PC-9 (cell line): Measurements from ENCODE around the gene RPL7A. TPM values are rescaled to one million over a fixed set of nuclear protein-coding genes. Genes with fewer than 3 reads are reported as not detected.

Experiments
- BruUV-seq: library from RNA; stranded (reverse); fragments of 400-500 nt; replicated peaks from 2 replicates; lab custom pipeline; 2021; lab: Mats Ljungman, UMichigan
- CTCF ChIA-PET: fragments of 300-600 bp; sonication (Branson Sonifier 250); formaldehyde crosslinking; loops from one replicate; lab custom pipeline; 2022; ENCODE audit warnings: antibody characterized with exemption; lab: Charles Lee
- POLR2A ChIA-PET: fragments of 300-600 bp; sonication (Branson Sonifier 250); formaldehyde crosslinking; loops from one replicate; lab custom pipeline; 2022; ENCODE audit warnings: antibody characterized with exemption; ENCODE audit not compliant: unreplicated experiment; lab: Charles Lee
- DNase-seq, 2 experiments: peaks; one replicate each; pipeline versions ENCODE4 v3.0.0 to v3.0.0-alpha.2; 2015 to 2022; ENCODE audit warnings: mixed read lengths in 1 of 2
- H2AFZ ChIP-seq: fragments of 200-600 bp; sonication (generic); 2 replicates; pipeline ENCODE4 v1.8.1; 2017; ENCODE audit warnings: antibody characterized with exemption
- H3F3A ChIP-seq: fragments of 200-600 bp; sonication (generic); 2 replicates; pipeline ENCODE4 v1.8.1; 2017; ENCODE audit warnings: antibody characterized with exemption, mild to moderate bottlenecking, low read depth; ENCODE audit not compliant: insufficient read depth
- H3K27ac ChIP-seq: fragments of 200-600 bp; sonication (generic); 2 replicates; pipeline ENCODE4 v1.6.1; 2016; ENCODE audit warnings: mixed run types
- H3K27me3 ChIP-seq: fragments of 200-600 bp; sonication (generic); 2 replicates; pipeline ENCODE4 v1.6.1; 2016; ENCODE audit warnings: low read depth, mixed run types; ENCODE audit not compliant: insufficient read depth
- H3K36me3 ChIP-seq: fragments of 200-600 bp; sonication (generic); 2 replicates; pipeline ENCODE4 v1.6.1; 2016; ENCODE audit warnings: low read depth, mixed run types
- H3K4me1 ChIP-seq: fragments of 200-600 bp; sonication (generic); replicated peaks from 2 replicates; pipeline ENCODE4 v1.6.1; 2016; ENCODE audit warnings: mixed run types; ENCODE audit not compliant: insufficient read depth
- H3K4me2 ChIP-seq: fragments of 200-600 bp; sonication (generic); 2 replicates; pipeline ENCODE4 v1.6.1; 2017; ENCODE audit warnings: mixed run types
- H3K4me3 ChIP-seq: fragments of 200-600 bp; sonication (generic); 2 replicates; pipeline ENCODE4 v1.6.1; 2016; ENCODE audit warnings: mixed run types
- H3K79me2 ChIP-seq: fragments of 200-600 bp; sonication (generic); 2 replicates; pipeline ENCODE4 v1.6.1; 2017; ENCODE audit warnings: low read depth, mixed run types
- H3K9me2 ChIP-seq: fragments of 200-600 bp; sonication (generic); 2 replicates; pipeline ENCODE4 v1.8.1; 2017; ENCODE audit warnings: mild to moderate bottlenecking; ENCODE audit not compliant: insufficient read depth
- H3K9me3 ChIP-seq: fragments of 200-600 bp; sonication (generic); 2 replicates; pipeline ENCODE4 v1.8.1; 2016; ENCODE audit warnings: low read depth; ENCODE audit not compliant: insufficient read depth
- H4K20me1 ChIP-seq: fragments of 200-600 bp; sonication (generic); 2 replicates; pipeline ENCODE4 v1.8.1; 2017; ENCODE audit not compliant: insufficient read depth
- EZH2 ChIP-seq: fragments of 200-600 bp; sonication (generic); IDR thresholded peaks from 2 replicates; pipeline ENCODE4 v1.8.0; 2017; ENCODE audit warnings: antibody characterized with exemption, low read depth
- intact Hi-C: fragments of 100-400 bp; cut with micrococcal nuclease; formaldehyde crosslinking; loops from one replicate; pipeline ENCODE4 v1.10.0; 2022; ENCODE audit not compliant: unreplicated experiment
- total RNA-seq: library from RNA; stranded (reverse); gene quantifications from 2 replicates; pipeline ENCODE4 v1.2.3, GENCODE V29; 2021
- TF ChIP-seq, protein P1 (sequence below): fragments of 200-600 bp; sonication (generic); conservative IDR thresholded peaks from 2 replicates; pipeline ENCODE4 v1.6.1; 2017; ENCODE audit warnings: mixed run types, antibody characterized with exemption, mild to moderate bottlenecking, moderate library complexity

Gene RPL7A
- total RNA-seq, 1 experiment from 2014 or later: 2,381 TPM

DNA sequence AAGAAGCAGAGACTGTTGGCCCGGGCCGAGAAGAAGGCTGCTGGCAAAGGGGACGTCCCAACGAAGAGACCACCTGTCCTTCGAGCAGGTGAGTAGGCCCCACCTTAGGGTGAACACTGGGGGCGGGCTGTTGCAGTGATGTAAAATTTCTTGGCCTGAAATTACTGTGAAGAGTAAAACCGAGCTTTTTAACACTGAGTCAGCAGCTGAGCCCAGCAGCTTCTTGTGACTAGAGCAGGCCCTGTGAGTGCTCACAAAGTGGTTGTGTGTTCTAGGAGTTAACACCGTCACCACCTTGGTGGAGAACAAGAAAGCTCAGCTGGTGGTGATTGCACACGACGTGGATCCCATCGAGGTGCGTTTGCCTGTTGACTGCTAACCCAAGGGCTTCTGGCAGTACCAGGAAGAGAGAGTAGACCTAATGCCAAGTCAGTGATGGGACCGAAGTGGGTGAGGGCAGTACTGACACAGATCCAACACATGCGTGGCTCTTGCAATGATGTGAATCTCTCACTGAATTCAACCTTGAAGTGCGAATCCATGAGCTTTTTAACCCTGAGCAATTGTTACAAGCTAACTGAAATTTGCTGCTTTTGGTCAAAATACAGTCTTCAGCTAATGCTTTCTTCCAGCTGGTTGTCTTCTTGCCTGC, 2.1 kb downstream of the RPL7A start:
- Histone ChIP-seq H2AFZ (no peak overlapping the region), H3K27me3 (no peaks in the 10 kb centered on the region), H3K9me3 (no peaks in the 10 kb centered on the region), H3K27ac (peak overlapping the region; percentile 97), H3K9me2 (no peaks in the 10 kb centered on the region), H3K4me1 (peaks cover 21% of the 10 kb centered on the region), H3K36me3 (peaks cover 41% of the 10 kb centered on the region), H3F3A (peaks cover 70% of the 10 kb centered on the region), H3K79me2 (peaks cover 61% of the 10 kb centered on the region), H4K20me1 (peaks cover 52% of the 10 kb centered on the region), H3K4me2 (peak overlapping the region; percentile 95), H3K4me3 (peak overlapping the region; percentile 99; the same call in 1 of the 2 replicates)
- intact Hi-C loops: no loop called here
- no peak for DNase-seq
- ChIA-PET POLR2A (no interaction called here), CTCF (interaction anchor here (0.6 kb wide), 3 partner anchors 165 to 406 kb away, joined by 3 to 4 read pairs (median 3); no protein-coding TSS in a partner anchor)
- BruUV-seq: no TSS peak
- TF ChIP-seq, protein P1, sequence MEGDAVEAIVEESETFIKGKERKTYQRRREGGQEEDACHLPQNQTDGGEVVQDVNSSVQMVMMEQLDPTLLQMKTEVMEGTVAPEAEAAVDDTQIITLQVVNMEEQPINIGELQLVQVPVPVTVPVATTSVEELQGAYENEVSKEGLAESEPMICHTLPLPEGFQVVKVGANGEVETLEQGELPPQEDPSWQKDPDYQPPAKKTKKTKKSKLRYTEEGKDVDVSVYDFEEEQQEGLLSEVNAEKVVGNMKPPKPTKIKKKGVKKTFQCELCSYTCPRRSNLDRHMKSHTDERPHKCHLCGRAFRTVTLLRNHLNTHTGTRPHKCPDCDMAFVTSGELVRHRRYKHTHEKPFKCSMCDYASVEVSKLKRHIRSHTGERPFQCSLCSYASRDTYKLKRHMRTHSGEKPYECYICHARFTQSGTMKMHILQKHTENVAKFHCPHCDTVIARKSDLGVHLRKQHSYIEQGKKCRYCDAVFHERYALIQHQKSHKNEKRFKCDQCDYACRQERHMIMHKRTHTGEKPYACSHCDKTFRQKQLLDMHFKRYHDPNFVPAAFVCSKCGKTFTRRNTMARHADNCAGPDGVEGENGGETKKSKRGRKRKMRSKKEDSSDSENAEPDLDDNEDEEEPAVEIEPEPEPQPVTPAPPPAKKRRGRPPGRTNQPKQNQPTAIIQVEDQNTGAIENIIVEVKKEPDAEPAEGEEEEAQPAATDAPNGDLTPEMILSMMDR: no peak

- Histone ChIP-seq H3K9me2 (no peaks in the 10 kb centered on the region), H3F3A (peaks cover 70% of the 10 kb centered on the region), H3K27me3 (no peaks in the 10 kb centered on the region), H3K79me2 (peaks cover 57% of the 10 kb centered on the region), H3K4me1 (peaks cover 23% of the 10 kb centered on the region), H2AFZ (no peak overlapping the region), H3K36me3 (peaks cover 41% of the 10 kb centered on the region), H4K20me1 (peaks cover 44% of the 10 kb centered on the region), H3K4me2 (no peak overlapping the region), H3K9me3 (no peaks in the 10 kb centered on the region), H3K4me3 (no peak overlapping the region), H3K27ac (no peak overlapping the region)
- intact Hi-C loops: no loop called here
- BruUV-seq: no TSS peak
- CTCF ChIA-PET: interaction anchor here (1.0 kb wide), 1 partner anchor 164 kb away, joined by 7 read pairs; no protein-coding TSS in a partner anchor
- TF ChIP-seq, protein P1: no peak
- no peak for TF ChIP-seq EZH2
- no peak for DNase-seq
- POLR2A ChIA-PET: interaction anchor here (0.9 kb wide), 1 partner anchor 108 kb away, joined by 6 read pairs; the partner anchor contains the start of gene CACFD1
Observed at GRCh38 chr9:133351526-133351907, 3.5 kb downstream of the RPL7A start.

- Histone ChIP-seq H3K9me2 (no peaks in the 10 kb centered on the region), H3K4me1 (peaks cover 21% of the 10 kb centered on the region), H4K20me1 (peaks cover 44% of the 10 kb centered on the region), H3K79me2 (peaks cover 55% of the 10 kb centered on the region), H3K36me3 (peaks cover 41% of the 10 kb centered on the region), H3F3A (peaks cover 70% of the 10 kb centered on the region), H3K27ac (no peak overlapping the region), H3K9me3 (no peaks in the 10 kb centered on the region), H2AFZ (no peak overlapping the region), H3K27me3 (no peaks in the 10 kb centered on the region), H3K4me3 (no peak overlapping the region), H3K4me2 (no peak overlapping the region)
- ChIA-PET POLR2A (interaction anchor here (0.6 to 0.9 kb wide), 2 partner anchors 108 to 167 kb away, joined by 4 to 6 read pairs; partner anchors contain the start of gene CACFD1), CTCF (interaction anchor here (1.0 kb wide), 1 partner anchor 164 kb away, joined by 7 read pairs; no protein-coding TSS in a partner anchor)
- BruUV-seq: no TSS peak
- intact Hi-C loops: no loop called here
- TF ChIP-seq, protein P1: peak; percentile 67
- TF ChIP-seq EZH2: no peak
- peak in 1 of 2 experiments; percentile 54 for DNase-seq
Observed at GRCh38 chr9:133351908-133352634, 4.1 kb downstream of the RPL7A start.
